ENCODE data around the gene HYCC1. TPM values are rescaled to one million over a fixed set of nuclear protein-coding genes. Genes with fewer than 3 reads are reported as not detected.
A peak's percentile ranks its signal among the peaks of the same experiment; 100 is the strongest.

The HYCC1 gene
- total RNA-seq, 1 experiment from 2014 or later, result 125 TPM

DNA sequence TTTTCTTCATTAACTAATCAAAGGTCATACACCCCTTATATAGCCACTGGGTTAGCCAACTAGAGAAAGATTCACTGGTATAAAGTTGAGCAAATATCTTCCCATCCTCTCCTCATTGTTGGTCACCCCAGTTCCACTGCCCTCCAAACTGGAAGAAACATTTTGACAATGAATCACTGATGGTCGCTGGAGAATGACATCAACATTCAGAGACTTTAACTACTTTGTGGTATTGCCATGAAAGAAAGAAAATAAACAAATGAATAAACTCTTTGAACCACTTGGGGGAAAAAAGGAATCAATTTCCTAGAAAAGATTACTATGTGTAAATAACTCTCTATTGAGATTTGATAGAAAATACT lies 23.4 kb downstream of the HYCC1 start:
- CTCF ChIA-PET, result no interaction called here
- TF ChIP-seq, protein P1, sequence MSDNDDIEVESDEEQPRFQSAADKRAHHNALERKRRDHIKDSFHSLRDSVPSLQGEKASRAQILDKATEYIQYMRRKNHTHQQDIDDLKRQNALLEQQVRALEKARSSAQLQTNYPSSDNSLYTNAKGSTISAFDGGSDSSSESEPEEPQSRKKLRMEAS (CRISPR knock-in tag; IDR thresholded peaks at IDR 0.05), result no peak
- TF ChIP-seq GRHL2 (CRISPR knock-in tag; IDR thresholded peaks at IDR 0.05; ENCODE audit: insufficient replicate concordance, severe bottlenecking) (no peak), FOXK1 (CRISPR knock-in tag; IDR thresholded peaks at IDR 0.05) (no peak), ELF4 (CRISPR knock-in tag; IDR thresholded peaks at IDR 0.05; ENCODE audit: low read depth) (no peak), TCF7 (CRISPR knock-in tag; IDR thresholded peaks at IDR 0.05; ENCODE audit: low read depth) (no peak)
- Mint-ChIP-seq H3K27me3 (ENCODE audit: low read depth) (no peaks in the 10 kb centered on the region), H3K4me3 (no peak overlapping the region), H3K4me1 (peaks cover 74% of the 10 kb centered on the region), H3K36me3 (no peaks in the 10 kb centered on the region), H3K9me3 (no peaks in the 10 kb centered on the region), H3K27ac (peak overlapping the region; percentile 90)
- DNase-seq (ENCODE audit: low spot score) (no peak), ATAC-seq (no peak)
- POLR2A ChIA-PET, result no interaction called here

DNA sequence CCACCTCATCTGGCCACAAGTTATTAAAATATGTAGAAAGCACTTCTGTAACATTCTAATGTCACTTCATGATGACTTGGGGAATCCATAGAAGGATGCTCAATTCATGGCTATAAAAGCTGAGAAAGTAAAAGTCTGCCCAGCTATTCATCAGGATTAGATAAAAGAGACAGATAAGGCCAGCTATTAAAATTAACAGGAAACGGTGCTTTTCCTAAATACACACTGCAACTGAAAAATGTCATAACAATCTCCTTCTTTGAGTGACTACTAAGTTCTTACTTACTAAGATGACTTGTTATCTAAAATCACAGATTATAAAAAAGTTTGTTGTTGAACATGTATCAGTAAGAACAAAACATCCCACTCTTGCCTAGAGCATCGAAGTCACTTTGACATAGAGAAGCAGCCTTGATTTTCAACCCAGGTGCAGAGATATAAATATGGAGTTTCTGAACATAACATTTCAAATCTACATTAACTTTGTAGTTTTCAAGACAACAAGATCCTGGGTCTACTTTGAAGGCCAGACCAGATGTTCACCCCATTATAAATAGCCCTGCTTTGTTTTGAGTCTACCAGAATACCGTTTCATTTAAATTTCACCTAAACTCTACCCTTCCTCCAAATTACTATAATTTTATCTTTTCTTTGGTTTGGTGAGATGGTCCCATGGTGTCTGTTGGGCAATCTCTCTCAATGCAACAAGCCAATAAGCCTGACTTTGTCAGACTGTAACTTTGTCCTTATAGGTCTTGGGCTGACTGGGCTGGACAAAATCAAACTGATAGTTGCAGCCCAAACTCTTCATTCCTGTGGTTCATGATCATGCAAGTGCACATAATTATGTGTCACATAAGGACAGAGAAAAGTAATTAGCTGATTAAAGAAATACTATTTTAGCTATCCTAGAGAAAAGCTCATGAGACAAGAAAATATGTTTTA lies 24.0 kb downstream of the HYCC1 start:
- POLR2A ChIA-PET, result no interaction called here
- ATAC-seq, result no peak

DNA sequence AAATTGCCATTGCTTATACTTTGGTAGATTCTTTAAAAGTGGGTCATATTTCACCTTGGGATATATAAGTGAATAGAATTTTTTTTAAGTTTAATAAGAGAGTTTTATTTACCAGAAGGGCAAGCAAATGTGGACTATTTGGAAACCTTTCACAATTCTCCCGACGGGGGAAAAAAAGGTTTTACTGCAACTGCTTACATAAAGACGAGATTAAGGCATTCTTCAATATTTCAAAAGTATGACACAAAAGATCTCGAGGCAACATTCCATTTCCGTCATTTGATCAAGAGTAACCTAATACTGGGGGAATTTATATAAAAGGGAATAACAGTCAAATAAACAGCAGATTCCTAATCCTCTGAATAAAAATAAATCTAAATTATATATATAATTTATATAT lies 28.5 kb downstream of the HYCC1 start:
- DNase-seq (ENCODE audit: low spot score), result no peak
- ChIA-PET CTCF (no interaction called here), POLR2A (no interaction called here)
- no peak for ATAC-seq
- Mint-ChIP-seq H3K4me3 (no peak overlapping the region), H3K27ac (no peak overlapping the region; the same call in 1 of the 2 replicates), H3K9me3 (no peaks in the 10 kb centered on the region), H3K4me1 (peaks cover 67% of the 10 kb centered on the region), H3K36me3 (peaks cover 8% of the 10 kb centered on the region), H3K27me3 (ENCODE audit: low read depth) (no peaks in the 10 kb centered on the region)
- no peak for TF ChIP-seq ZNF121 (CRISPR knock-in tag; IDR thresholded peaks at IDR 0.05)
- TF ChIP-seq, protein P2, sequence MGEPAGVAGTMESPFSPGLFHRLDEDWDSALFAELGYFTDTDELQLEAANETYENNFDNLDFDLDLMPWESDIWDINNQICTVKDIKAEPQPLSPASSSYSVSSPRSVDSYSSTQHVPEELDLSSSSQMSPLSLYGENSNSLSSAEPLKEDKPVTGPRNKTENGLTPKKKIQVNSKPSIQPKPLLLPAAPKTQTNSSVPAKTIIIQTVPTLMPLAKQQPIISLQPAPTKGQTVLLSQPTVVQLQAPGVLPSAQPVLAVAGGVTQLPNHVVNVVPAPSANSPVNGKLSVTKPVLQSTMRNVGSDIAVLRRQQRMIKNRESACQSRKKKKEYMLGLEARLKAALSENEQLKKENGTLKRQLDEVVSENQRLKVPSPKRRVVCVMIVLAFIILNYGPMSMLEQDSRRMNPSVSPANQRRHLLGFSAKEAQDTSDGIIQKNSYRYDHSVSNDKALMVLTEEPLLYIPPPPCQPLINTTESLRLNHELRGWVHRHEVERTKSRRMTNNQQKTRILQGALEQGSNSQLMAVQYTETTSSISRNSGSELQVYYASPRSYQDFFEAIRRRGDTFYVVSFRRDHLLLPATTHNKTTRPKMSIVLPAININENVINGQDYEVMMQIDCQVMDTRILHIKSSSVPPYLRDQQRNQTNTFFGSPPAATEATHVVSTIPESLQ (CRISPR knock-in tag; IDR thresholded peaks at IDR 0.05), result no peak
- TF ChIP-seq FOXP1 (CRISPR knock-in tag; IDR thresholded peaks at IDR 0.05; ENCODE audit: borderline replicate concordance), result no peak
- no peak for TF ChIP-seq NFYB (CRISPR knock-in tag; conservative IDR thresholded peaks at IDR 0.05; ENCODE audit: low read depth)
- TF ChIP-seq, protein P3, sequence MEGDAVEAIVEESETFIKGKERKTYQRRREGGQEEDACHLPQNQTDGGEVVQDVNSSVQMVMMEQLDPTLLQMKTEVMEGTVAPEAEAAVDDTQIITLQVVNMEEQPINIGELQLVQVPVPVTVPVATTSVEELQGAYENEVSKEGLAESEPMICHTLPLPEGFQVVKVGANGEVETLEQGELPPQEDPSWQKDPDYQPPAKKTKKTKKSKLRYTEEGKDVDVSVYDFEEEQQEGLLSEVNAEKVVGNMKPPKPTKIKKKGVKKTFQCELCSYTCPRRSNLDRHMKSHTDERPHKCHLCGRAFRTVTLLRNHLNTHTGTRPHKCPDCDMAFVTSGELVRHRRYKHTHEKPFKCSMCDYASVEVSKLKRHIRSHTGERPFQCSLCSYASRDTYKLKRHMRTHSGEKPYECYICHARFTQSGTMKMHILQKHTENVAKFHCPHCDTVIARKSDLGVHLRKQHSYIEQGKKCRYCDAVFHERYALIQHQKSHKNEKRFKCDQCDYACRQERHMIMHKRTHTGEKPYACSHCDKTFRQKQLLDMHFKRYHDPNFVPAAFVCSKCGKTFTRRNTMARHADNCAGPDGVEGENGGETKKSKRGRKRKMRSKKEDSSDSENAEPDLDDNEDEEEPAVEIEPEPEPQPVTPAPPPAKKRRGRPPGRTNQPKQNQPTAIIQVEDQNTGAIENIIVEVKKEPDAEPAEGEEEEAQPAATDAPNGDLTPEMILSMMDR (IDR thresholded peaks at IDR 0.05), result no peak
- no peak for TF ChIP-seq NR3C1 (CRISPR knock-in tag; conservative IDR thresholded peaks at IDR 0.05; ENCODE audit: low read depth)
- TF ChIP-seq TEAD4 (CRISPR knock-in tag; IDR thresholded peaks at IDR 0.05), result no peak
- no peak for TF ChIP-seq ZNF263 (CRISPR knock-in tag; IDR thresholded peaks at IDR 0.05; ENCODE audit: low read depth)
- TF ChIP-seq PRRX2 (CRISPR knock-in tag; IDR thresholded peaks at IDR 0.05), result no peak

More for the DNA sequence above, 24.0 kb downstream of the HYCC1 start:
- no peak for DNase-seq (ENCODE audit: low spot score)
- CTCF ChIA-PET, result interaction anchor here (0.9 to 1.3 kb wide), 2 partner anchors 65 to 96 kb away, joined by 3 read pairs; no protein-coding TSS in a partner anchor
- H3K4me1 Mint-ChIP-seq, result peaks cover 70% of the 10 kb centered on the region
- H3K27ac Mint-ChIP-seq, result peak overlapping the region; percentile 90
- H3K36me3 Mint-ChIP-seq, result no peaks in the 10 kb centered on the region
- TF ChIP-seq, protein P4, sequence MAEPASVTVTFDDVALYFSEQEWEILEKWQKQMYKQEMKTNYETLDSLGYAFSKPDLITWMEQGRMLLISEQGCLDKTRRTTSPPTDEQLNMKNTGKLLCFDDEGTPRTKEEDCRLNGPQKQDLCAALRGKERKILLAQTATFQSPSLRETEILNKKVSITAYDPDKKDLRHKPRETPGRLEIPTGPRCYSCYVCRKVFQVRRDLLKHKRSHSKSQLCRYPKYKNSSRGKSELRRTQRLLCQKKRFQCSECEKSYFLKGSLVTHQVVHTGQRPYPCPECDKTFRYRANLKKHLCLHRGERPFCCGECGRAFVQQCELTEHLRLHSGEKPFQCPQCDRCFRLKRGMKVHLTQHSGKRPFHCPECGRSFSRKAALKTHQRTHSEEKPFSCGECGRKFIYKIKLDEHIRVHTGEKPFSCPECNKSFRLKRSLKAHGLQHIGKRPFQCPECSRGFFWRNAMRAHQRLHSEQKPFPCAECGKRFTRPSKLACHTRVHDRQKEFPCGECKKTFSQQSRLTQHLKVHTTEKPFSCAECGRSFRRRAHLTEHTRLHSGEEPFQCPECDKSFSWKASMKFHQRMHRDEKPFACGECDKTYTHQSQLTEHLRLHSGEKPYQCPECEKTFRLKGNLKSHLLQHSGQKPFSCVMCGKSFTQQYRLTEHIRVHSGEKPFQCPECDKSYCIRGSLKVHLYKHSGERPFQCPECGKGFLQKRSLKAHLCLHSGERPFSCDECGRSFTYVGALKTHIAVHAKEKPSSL (CRISPR knock-in tag; conservative IDR thresholded peaks at IDR 0.05), result no peak
- no peak for TF ChIP-seq TEAD1 (CRISPR knock-in tag; IDR thresholded peaks at IDR 0.05)
- TF ChIP-seq, protein P5, sequence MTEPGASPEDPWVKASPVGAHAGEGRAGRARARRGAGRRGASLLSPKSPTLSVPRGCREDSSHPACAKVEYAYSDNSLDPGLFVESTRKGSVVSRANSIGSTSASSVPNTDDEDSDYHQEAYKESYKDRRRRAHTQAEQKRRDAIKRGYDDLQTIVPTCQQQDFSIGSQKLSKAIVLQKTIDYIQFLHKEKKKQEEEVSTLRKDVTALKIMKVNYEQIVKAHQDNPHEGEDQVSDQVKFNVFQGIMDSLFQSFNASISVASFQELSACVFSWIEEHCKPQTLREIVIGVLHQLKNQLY (CRISPR knock-in tag; IDR thresholded peaks at IDR 0.05), result no peak
- no peak for TF ChIP-seq SP1 (CRISPR knock-in tag; conservative IDR thresholded peaks at IDR 0.05)
- TF ChIP-seq, protein P6, sequence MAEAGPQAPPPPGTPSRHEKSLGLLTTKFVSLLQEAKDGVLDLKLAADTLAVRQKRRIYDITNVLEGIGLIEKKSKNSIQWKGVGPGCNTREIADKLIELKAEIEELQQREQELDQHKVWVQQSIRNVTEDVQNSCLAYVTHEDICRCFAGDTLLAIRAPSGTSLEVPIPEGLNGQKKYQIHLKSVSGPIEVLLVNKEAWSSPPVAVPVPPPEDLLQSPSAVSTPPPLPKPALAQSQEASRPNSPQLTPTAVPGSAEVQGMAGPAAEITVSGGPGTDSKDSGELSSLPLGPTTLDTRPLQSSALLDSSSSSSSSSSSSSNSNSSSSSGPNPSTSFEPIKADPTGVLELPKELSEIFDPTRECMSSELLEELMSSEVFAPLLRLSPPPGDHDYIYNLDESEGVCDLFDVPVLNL (CRISPR knock-in tag; IDR thresholded peaks at IDR 0.05; ENCODE audit: borderline replicate concordance, low read depth), result no peak
- TF ChIP-seq, protein P7, sequence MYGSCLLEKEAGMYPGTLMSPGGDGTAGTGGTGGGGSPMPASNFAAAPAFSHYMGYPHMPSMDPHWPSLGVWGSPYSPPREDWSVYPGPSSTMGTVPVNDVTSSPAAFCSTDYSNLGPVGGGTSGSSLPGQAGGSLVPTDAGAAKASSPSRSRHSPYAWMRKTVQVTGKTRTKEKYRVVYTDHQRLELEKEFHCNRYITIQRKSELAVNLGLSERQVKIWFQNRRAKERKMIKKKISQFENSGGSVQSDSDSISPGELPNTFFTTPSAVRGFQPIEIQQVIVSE (CRISPR knock-in tag; IDR thresholded peaks at IDR 0.05; ENCODE audit: borderline replicate concordance), result no peak
- TF ChIP-seq NFYB (CRISPR knock-in tag; conservative IDR thresholded peaks at IDR 0.05; ENCODE audit: low read depth), result no peak
- TF ChIP-seq, protein P8, sequence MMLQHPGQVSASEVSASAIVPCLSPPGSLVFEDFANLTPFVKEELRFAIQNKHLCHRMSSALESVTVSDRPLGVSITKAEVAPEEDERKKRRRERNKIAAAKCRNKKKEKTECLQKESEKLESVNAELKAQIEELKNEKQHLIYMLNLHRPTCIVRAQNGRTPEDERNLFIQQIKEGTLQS (CRISPR knock-in tag; conservative IDR thresholded peaks at IDR 0.05), result no peak
- H3K27me3 Mint-ChIP-seq (ENCODE audit: low read depth), result no peaks in the 10 kb centered on the region
- no peak overlapping the region for H3K4me3 Mint-ChIP-seq
- no peaks in the 10 kb centered on the region for H3K9me3 Mint-ChIP-seq

All from WTC11 (cell line).